ENCODE results near the gene RRP8.

Gene RRP8

DNA sequence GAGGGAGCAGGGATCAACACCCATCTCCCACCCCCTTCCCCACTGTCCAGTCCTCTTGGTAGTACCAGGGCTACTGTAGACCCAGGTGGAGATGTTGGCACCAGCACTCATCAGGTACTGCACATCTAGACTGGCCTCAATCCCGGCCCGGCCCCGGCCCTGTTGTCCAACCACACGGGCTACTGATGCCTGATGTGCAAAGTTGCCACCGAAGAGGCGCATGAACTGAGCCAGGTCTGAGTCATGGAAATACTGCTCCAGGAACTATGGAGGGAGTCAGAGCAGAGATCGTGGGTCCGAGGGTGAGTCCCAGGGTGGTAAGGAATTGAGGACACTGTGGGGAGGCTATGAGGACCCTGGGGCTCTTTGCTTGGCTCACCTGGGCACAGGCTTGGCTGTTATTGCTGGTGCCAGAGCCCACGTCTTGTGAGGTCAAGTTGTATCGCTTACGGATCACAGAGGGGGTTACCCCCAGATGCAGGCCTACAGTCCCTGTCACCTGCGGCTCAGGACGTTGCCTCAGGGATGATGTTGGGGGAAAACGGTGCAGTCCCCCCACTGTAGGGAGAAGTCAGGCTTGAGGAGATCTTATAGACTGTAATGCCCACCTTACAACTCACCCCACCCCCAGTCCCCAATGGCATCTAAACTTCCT lies 13.3 kb upstream of the RRP8 start:
- DNase-seq (ENCODE audit: low read depth) = no peak
- no peak overlapping the region for H3K4me3 ChIP-seq (ENCODE audit: low read depth, low read length)
- TF ChIP-seq, protein P1, sequence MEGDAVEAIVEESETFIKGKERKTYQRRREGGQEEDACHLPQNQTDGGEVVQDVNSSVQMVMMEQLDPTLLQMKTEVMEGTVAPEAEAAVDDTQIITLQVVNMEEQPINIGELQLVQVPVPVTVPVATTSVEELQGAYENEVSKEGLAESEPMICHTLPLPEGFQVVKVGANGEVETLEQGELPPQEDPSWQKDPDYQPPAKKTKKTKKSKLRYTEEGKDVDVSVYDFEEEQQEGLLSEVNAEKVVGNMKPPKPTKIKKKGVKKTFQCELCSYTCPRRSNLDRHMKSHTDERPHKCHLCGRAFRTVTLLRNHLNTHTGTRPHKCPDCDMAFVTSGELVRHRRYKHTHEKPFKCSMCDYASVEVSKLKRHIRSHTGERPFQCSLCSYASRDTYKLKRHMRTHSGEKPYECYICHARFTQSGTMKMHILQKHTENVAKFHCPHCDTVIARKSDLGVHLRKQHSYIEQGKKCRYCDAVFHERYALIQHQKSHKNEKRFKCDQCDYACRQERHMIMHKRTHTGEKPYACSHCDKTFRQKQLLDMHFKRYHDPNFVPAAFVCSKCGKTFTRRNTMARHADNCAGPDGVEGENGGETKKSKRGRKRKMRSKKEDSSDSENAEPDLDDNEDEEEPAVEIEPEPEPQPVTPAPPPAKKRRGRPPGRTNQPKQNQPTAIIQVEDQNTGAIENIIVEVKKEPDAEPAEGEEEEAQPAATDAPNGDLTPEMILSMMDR (IDR thresholded peaks at IDR 0.05; ENCODE audit: low read depth, low read length, missing control alignments) = no peak

DNA sequence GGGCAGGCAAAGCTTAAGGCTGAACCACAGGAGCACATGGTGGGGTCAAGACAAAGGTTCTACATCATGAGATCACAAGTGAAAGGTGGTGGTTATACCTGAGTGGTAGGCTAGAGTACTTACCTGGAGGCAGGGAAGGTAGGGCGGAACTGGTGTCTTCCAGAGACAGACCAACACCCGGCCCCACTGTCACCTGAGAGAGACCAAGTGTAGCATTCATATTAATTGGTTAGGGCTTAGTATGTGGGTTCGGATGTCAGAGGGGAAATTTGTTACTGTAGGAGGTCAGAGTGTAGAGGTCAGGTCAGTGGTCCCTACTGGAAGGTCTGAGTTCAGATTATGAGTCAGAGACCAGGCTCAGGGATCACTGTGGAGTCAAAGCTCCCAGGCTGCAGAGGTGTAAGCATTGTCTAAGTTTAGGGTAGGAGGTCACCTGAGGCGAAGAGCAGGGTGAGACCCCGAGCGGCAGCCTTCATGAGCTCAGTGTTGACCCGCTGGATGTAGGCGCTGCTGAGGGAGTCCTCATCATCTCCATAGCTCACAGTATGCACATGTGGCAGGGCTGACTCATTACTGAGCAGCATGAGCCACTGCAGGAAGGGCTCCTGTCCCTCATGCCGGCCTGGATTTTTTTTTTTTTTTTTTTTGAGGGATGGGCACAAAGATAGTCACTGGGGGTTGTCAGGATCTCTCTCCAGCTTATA lies 12.6 kb upstream of the RRP8 start:
- no peak overlapping the region for H3K4me3 ChIP-seq (ENCODE audit: low read depth, low read length)
- no peak for DNase-seq (ENCODE audit: low read depth)
- TF ChIP-seq, protein P1 (IDR thresholded peaks at IDR 0.05; ENCODE audit: low read depth, low read length, missing control alignments) = no peak

DNA sequence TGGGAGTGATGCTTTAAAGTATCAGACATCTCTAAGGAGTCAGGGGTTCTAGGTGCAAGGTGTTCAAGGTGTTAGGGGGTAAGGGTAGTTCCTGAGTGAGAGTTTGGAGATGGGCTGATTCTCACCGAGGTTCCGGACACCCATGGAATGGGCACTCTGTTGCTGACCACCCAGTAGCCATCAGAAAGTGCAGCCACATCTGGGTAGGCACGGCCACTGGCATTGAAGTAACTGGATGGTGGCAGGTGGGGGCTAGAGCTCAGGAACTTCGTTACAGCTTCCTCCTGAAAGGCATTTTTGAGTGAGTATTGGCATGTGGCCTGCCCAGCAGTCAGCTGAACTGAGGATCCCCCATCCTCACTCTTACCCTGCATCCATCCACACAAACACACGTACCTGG lies 11.6 kb upstream of the RRP8 start:
- DNase-seq (ENCODE audit: low read depth) = no peak
- TF ChIP-seq, protein P1 (IDR thresholded peaks at IDR 0.05; ENCODE audit: low read depth, low read length, missing control alignments) = no peak
- H3K4me3 ChIP-seq (ENCODE audit: low read depth, low read length) = no peak overlapping the region

DNA sequence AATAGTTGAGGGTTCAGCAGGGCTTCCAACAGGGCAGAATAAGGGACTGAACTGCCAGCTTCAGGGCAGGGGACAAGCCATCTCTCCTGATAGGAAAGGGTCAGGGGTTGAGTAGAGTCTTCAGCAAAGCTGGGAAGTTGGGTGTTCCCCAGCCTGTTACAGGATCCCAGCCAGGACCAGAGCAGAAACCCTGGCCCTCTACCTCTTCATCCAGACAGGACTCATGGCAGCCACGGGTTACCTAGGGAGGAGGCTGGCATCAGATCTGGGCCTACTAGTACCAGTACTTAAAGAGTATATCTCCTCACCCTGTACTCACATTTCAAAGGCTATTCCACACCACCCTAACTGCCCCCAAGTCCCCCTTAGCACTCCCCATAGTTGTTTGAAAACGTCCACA lies 11.0 kb upstream of the RRP8 start:
- DNase-seq (ENCODE audit: low read depth) = no peak
- TF ChIP-seq, protein P1 (IDR thresholded peaks at IDR 0.05; ENCODE audit: low read depth, low read length, missing control alignments) = no peak
- H3K4me3 ChIP-seq (ENCODE audit: low read depth, low read length) = no peak overlapping the region

DNA sequence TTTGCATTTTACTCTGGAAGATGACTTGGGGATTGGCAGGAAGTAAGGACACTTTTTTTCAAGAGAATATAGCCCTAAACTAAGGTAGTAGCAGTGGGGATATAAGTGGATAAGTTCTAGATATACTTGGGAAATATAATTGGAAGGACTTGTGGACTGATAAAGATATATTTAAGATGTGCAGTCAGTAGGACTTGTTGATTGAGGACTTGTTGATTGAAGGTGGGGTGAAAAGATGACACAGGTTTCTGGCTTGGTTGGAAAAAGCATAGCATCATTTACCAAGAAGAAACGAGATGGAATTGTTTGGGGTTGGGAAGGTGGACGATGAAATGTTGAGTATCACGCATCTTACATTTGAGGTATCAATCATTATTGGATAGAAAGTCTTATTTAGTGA lies 10.1 kb upstream of the RRP8 start:
- H3K4me3 ChIP-seq (ENCODE audit: low read depth, low read length) = no peak overlapping the region
- no peak for DNase-seq (ENCODE audit: low read depth)
- TF ChIP-seq, protein P1 (IDR thresholded peaks at IDR 0.05; ENCODE audit: low read depth, low read length, missing control alignments) = no peak

DNA sequence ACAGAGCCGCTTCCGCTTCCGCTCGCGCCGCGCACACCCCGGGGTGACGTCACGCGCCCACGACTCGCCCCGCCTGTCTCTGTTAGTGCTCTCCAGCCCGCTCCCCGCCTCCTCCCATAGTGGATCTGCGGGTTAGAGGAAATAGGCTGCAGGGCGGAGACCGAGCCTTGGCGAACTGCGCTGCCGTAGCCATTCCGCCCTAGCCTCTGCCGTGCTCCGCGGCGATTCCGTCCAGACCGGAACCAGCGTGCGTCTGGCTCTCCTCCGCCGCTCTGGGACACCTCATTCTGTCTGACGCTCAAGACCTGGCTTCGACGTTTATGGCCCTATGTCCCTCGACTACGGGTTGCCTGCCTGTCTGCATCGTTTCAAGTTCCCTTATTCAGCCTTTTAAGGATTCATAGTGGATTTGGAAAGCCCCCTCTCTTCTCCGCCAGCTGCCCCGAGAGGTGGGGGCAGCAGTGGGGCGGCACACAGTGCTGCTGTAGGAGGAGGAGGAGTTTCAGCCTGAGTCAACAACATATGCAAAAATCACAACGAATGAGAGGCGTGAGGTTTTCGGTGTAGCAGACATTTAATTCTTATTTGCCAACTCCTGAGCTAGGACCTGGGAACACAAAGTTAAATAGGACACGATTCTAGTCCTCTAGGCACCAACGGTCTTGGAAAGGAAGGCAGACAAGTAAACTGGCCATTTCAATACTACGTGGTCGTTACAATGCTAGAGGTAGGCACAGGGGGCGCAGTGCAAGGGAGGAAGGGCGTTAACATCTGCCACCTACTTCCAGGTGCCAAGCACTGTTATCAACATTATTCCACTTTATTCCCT lies 9.0 kb upstream of the RRP8 start, which contains the start of gene TAF10:
Gene TAF10 (minus strand): TSS at position 4 of the 829 bp plus-strand sequence. CDS start 27 bp downstream, outside the sequence.
- peak within 1 kb of the TSS; percentile 87 for H3K4me3 ChIP-seq (ENCODE audit: low read depth, low read length)
- TF ChIP-seq, protein P1 (IDR thresholded peaks at IDR 0.05; ENCODE audit: low read depth, low read length, missing control alignments) = peak; percentile 67
- peak; percentile 81 for DNase-seq (ENCODE audit: low read depth)

Measured in GM12864 (cell line).